ENCODE results near the gene TMEM176A.
"Not testable (repeated sequence)": the region's sequence is repeated elsewhere in the genome, so short reads cannot be mapped to it uniquely, and the experiment has no call there.

Gene TMEM176A

DNA sequence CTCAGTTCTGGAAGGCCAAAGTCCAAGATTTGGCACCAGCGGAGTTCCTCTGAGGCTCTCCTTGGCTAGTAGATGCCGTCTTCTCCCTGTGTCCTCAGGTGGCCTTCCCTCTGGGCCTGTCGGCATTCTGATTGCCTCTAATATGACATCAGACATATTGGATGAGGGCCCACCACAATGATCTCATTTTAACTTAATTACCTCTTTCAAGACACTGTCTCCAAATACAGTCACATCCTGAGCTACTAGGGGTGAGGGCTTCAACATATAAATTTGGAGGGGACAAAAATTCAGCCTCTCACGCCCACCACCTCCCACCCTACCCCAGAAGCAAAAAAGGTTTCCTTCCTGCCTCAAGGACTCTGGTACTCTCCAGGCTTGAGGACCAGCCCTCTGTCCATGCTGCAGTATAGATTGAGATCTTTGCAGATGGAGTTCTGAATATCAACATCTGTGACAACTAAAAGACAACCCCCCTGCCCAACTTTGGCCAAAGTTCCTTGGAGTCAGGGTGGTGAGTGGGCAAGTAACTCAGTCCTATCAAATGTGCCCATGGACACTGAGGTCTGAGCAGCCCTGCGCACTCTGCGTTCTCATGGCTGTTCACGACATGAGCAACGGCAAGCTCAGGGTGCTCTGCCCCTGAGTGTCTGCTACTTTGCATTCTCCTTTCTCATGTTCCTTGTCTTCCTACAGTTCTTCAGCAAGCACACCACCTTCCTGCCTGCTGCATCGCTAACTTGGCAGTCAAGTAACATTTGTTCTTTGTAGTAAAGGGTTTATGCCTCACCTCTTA, 11.9 kb upstream of the TMEM176A start:
- DNase-seq (ENCODE audit: low read depth) = no peak

DNA sequence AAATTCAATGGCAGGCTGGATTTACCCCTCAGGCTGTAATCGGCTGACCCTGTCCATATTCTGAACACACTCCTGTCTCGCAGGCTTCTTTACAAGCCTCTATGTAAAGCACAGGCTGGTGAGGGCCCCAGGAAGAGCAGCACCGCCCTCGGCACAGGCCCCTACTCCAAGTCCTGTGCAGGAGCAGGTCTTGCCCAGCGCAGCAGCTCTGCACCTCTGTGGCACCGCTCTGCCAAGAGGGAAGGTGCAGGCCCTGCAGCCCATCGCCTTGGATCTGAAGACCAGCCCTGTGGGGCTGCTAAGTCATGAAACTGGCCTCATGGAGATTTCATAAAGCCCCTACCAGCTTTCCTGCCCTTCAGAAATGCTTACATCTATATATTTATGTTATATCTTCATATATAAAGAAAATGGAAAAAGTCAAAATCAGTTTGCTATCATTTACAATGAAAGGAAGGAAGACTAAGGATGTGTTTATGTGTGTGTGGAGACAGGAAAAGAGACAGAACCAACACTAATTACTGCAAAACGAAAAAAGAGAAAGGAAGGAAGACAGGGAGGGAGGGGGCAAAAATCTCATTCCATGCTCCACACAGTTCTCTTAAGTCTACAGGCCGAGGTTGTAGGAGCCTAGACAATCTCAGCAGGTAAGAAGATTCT, 10.0 kb upstream of the TMEM176A start:
- no peak for DNase-seq (ENCODE audit: low read depth)

DNA sequence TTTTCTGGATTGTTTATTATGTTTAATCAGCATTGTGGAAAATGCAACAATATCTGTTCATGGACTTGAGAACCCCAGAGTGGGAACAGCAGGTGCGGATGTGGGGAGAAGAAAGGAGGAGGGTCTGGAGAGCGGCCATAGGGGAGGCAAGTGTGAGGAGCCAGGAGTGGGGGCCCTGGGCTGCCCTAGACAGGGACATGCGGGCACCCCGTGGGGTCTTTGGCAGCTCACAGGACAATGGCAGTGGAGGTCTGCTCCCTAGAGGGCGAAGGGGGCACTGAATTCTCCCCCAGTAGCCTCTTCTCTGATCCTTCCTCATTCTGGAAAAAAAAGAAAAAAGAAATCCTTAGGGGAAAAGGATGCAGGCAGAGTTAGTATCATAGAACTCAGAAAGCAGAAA, 9.3 kb upstream of the TMEM176A start:
- no peak for DNase-seq (ENCODE audit: low read depth)

DNA sequence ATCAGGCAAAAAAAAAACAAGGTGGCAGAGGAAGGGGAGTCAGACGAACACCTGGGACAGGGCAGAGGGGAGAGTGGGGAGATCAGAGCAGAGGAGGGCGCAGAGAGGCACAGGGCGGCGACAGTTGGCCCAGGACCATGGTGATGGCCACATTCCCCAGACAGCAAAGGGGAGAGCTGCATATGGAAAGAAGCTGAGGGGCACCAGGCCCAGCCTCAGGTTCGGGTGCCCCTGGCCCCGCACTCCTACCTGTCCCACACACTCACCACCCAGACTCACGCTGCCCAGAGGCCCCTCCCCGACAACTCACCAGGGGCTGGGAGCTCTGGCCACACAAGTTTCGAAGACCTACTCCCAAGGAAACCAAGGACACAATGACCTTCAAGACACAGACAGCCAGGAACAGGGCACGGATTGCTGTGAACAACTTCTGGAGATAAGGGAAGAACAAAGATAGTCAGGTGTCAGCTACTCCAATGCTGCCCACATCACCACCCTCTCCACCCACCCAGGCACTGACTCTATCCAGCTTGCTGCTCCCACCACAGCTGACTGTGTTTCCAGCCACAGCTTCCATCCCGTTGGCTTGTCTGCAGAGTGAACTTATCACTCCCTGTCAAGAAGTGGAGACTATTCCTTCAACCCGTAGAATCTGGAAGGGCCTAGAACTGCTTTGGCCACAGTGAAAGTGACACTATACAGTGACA, 8.7 kb upstream of the TMEM176A start:
- no peak for DNase-seq (ENCODE audit: low read depth)

DNA sequence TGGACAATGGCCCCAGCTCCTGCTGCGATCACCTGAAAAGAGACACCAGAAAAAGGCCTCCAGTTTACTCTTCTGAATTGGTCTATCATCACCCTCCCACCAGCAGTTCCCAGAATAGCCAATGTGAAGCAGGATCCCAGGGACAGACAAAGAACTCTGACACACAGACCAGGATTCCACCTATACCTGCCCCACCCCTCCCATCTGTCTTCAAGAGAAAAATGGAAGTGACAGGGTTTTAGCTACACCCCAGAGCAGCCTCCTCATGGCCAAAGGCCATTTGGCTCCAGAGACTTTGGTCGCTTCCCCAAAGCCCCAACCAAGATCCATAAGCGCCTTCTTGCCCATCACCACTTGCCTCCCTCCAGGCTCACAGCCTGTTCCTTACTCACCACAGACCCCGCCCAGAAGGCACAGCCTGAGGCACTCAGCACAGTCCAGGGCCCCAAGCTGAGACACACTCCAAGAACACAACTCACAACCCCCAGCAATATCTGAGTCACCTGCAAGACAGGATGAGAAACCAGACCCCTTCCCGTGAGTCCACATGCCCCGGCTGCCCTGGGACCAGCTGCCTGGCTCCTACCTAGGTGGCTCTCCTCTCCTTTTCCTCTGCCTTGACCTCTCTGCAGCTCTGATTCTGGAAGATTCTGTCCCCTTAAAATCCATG, 6.9 kb upstream of the TMEM176A start:
- no peak for DNase-seq (ENCODE audit: low read depth)

DNA sequence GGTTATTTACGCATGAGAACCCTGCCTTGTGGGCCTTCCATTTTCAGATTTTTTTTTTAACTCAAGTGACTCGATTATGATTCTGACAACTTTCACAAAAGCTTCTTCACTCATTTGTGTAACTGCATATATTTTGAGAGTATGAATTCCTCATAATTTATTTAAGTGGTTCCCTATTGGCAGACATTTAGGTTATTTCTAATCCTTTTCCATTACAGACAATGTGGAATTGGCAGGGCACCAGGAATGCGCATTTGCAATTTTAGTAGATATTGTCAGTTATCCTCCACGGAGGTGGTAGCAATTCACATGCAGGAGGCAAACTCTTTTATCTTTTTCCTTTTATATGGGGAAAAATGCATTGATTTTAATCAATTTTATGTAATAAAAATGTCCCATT, 2.9 kb upstream of the TMEM176A start:
- no peak for DNase-seq (ENCODE audit: low read depth)

DNA sequence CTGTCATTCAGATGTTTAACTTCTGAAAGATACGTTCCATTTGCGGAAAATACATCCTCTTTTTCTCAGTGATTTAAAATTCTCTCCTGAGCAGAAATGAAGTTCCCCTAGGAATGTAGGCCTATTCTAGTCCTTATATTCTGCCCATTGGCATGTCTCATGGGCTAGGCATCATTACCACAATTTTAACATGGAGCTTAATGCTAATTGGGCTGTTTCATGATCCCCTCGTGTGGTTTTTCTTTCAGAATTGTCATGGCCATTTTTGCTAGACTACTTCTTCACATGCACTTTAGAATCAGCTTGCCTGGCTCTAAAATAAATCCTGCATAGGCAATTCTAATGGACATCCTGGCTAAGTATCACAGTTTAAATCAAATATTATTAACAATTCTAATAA, 1.4 kb upstream of the TMEM176A start:
- no peak for DNase-seq (ENCODE audit: low read depth)

DNA sequence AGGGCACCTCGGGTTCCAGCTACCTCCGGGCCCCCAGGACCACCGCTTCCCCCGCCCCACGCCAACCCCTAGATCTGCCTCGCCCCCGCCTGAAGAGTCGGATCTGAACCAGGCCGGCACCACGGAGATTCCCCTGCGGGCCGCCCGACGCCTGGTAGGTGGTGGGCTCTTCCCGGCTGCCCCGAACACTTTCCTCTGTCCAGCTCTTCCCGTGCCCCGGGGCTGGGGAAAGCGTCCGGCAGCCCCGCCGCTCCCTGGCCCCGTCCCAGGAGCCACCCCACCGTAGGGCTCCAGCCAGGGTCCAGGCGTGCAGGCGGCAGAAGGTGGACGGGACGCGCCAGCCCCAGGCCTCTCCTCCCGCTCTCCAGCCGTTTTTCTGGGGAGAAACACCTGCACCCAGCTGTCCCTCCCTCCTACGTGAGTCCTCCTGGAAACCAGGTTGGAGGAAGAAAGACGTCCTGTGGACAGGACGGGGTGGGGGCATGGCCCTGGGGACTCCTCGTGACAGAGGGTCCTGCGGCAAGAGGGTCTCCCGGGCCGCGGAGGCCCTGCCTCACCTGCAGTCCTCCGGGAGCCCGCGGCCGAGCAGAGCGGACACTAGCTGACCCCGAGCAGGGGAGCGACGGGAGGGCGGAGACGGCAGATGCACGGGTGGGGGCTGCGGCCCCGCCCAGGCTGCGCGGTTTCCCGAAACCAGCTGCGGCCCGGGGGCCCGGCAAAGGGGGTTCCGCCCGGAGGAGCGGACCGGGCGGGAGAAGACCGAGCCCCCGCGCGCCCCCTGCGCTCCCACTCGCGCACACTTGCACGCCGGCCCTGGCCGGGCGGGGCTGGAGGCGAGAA, 608 bp upstream of the TMEM176A start, which contains the start of gene TMEM176B:
Gene TMEM176B (minus strand): TSS at position 624 of the 840 bp plus-strand sequence. CDS start 3,795 bp downstream, outside the sequence.
- no peak for DNase-seq (ENCODE audit: low read depth)

DNA sequence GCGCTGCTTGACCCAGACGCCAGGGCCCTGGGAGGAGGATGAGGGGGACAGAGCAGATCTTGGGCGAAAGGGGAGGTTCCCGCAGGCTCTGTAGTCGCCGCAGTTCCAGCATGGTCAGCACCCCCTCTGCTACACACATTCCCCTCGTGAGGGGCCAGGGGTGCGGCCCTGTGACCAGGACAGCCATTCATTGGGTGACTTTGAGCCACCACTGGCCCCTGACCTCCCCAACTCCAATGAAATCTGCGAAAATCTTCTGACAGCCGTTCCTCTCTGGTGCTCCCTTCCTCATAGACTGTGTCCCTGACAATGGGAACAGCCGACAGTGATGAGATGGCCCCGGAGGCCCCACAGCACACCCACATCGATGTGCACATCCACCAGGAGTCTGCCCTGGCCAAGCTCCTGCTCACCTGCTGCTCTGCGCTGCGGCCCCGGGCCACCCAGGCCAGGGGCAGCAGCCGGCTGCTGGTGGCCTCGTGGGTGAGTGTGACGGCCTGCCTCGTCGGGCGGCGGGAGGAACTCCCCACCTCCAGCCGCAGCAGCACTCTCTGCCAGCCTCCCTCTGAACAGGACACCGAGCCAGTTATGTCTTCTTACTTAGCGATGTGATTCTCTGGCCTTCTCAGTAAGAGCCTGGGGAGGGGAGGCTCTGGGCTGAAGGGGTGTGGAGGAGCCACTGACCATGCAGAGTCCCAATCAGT, 825 bp downstream of the TMEM176A start:
- no peak for DNase-seq (ENCODE audit: low read depth)

DNA sequence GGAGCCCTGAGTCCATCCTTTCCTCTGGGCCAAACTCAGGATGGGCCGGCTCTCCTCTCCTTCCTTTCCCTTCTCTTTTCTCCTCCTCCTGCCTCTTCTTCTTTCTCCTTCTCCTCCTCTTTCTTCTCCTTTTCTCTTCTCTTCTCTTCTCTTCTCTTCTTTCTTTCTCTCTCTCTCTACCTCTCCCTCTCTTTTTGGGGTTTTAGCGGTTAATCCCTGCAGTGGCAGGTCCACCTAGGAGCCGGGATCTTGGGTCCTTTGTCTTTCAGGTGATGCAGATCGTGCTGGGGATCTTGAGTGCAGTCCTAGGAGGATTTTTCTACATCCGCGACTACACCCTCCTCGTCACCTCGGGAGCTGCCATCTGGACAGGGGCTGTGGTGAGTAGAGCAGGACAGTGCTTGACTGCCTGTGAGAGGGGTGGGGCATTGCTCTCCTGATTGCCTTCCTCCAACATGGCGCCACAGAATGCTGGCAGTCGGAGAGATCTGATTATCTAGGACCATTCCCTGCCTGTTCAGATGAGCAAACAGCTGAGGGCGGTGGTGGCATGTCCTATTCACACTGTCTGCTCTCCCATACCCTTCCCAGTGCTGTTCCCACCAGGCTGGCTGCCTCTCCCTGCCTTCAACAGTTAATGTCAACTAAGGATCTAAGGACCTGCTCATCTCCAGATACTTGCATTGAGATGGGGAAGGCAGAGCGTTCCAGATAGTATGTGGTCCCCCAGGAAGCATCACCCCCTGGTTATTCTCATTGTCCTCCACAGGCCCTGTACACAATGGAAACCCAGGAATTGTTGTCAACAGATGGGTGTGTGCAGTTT, 1.6 kb downstream of the TMEM176A start:
- DNase-seq (ENCODE audit: low read depth) = no peak

DNA sequence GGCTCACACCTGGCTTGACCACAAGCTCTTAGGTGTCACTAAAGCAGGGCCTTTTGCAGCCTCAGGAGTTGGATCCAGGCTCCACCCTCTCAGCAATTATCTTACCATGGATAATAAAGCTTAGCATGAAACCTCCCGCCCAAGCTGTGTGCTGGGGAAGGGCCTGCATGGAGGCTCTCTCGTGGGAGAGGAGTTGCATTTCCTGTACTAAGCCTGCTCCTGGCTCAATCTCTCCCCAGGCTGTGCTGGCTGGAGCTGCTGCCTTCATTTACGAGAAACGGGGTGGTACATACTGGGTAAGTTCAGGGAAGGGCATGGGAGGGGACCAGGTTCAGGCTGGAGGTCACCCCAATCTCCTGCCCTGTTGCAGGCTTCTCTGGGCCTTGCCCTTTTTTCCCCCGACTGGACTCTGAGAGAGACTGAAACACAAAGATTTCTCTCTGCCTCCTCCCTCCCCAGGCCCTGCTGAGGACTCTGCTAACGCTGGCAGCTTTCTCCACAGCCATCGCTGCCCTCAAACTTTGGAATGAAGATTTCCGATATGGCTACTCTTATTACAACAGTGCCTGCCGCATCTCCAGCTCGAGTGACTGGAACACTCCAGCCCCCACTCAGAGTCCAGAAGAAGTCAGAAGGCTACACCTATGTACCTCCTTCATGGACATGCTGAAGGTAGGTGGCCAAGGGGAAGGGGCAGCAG, 2.7 kb downstream of the TMEM176A start:
- no peak for DNase-seq (ENCODE audit: low read depth)

DNA sequence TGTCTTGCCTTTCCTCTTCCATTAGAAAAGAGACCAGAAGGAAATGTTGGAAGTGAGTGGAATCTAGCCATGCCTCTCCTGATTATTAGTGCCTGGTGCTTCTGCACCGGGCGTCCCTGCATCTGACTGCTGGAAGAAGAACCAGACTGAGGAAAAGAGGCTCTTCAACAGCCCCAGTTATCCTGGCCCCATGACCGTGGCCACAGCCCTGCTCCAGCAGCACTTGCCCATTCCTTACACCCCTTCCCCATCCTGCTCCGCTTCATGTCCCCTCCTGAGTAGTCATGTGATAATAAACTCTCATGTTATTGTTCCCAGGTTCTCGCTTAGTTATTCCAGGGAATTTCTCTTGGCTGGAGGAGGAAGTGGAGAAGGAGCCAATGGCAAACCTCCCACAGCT, 4.2 kb downstream of the TMEM176A start:
- DNase-seq (ENCODE audit: low read depth) = no peak

DNA sequence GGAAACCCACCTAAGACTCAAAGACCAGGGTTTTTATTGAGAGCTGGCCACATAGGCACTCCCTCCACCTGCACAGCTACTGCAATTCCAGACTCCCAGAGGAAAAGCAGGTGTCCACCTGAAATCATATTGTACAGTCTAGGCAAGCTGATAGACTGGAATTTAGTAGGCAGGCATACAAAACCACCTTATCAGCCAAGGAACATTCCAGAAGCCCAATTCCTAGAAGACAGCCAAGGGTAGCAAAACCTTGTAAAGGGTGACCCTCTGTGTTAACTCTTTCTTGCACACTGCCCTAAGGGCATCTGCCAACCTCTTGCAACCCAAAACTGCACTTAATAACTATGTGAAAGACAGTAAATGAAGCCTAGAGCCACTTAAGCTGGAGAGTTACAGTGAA, 5.3 kb downstream of the TMEM176A start:
- no peak for DNase-seq (ENCODE audit: low read depth)

DNA sequence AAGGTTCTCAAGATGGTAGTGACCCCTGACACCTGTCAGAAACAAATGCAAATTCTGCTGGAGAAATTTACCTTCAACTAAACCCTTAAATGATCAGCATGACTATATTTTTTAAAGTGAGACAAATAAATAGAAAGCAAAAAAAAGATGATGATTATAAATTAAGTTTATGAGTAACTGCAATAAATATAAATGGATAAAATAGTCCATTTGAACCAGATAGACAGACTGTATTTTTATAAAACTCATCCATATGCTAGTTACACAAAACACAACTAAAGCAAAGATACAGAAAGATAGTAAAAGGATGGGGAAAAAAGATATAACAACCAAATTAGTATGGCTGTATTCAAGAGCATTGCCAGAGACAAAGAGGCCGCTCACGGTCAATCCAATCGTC, 5.9 kb downstream of the TMEM176A start:
- no peak for DNase-seq (ENCODE audit: low read depth)

DNA sequence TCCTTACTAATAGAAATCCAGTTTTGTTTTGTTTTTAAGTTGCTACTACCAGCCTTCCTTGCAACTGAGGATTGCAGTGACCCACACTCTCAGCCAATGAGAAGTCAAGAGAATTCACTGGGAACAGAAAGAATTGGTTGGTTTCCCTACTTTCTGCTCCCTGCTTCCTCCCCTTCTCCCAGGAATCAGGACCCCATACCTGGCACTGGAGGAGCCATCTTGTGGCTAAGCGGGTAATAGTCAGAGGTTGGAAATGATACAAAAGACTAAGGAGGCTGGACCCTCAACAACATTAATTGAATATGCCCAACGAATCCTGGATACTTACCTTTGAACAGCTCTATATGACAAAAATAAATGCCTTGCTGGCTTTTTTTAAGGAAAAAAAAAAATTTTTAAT, 6.3 kb downstream of the TMEM176A start:
- no peak for DNase-seq (ENCODE audit: low read depth)

DNA sequence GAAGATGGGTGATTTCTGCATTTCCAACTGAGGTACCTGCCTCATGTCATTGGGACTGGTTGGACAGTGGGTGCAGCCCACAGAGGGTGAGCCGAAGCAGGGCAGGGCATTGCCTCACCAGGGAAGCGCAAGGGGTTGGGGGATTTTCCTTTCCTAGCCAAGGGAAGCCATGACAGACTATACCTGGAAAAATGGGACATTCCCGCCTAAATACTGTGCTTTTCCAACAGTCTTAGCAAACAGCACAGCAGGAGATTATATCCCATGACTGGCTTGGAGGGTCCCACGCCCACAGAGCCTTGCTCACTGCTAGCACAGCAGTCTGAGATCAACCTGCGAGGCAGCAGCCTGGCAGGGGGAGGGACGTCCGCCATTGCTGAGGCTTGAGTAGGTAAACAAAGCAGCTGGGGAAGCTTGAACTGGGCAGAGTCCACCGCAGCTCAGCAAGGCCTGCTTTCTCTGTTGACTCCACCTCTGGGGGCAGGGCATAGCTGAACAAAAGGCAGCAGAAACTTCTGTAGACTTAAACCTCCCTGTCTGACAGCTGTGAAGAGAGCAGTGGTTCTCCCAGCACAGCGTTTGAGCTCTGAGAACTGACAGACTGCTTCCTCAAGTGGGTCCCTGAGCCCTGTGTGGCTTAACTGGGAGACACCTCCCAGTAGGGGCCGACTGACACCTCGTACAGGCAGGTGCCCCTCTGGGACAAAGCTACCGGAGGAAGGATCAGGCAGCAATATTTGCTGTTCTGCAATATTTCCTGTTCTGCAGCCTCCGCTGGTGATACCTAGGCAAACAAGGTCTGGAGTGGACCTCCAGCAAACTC, 7.3 kb downstream of the TMEM176A start:
- DNase-seq (ENCODE audit: low read depth) = not testable (repeated sequence)

DNA sequence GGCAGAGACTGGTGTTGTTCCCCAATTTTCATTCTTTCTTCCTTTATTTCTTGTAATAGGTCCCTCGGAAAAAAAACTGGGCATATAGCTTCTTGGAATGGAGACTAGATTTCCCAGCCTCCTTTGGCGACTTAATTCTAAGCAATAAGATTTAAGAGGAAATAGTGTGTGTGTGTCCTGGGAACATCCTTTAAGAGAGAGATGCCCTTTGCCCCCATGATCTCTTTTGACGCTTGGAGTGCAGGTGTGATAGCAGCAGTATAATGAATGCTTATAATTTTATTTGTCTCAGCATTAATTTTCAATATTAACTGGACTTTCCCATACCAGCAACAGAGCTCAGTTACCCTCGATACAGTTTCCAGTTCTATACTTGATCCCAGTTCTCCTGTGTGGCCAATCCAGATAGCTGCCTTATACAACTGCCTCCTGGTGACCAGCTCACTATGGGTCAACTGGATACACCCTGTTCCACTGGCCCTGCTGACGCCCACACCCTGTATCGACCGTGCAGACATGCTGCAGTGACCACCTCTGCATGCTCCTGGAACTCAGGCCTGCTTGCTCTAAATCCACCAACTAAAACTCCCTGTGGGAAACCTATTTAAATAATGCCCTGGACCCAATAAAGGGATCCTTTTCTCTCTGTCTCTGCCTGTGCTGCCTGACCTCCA, 13.9 kb downstream of the TMEM176A start:
- DNase-seq (ENCODE audit: low read depth) = no peak

DNA sequence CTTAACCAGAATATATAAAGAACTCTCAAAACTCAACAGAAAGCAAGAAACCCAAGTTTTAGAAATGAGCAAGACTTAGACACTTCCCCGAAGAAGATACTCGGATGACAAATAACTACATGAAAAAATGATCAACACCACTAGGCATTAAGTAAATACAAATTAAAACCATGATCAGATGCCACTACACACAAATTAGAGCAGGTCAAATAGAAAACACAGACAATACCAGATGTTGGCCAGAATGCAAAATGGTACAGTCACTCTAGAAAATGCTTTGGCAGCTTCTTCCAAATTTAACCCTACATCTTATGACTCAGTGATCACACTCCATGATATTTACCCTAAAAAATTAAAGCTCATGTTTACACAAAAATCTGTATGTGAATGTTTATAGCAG, 18.4 kb downstream of the TMEM176A start:
- DNase-seq (ENCODE audit: low read depth) = no peak

Measured in activated T-helper 1 cell treated with Interleukin-2 at 50 U/mL for 16 hours (primary cell).